DOHH2 (cell line): Measurements from ENCODE around the gene PPP6R1.

Experiments
- CTCF ChIP-seq: fragments of 200-600 bp; sonication (generic); IDR thresholded peaks from one replicate; pipeline ENCODE4 v1.5.1; 2014; ENCODE audit warnings: antibody characterized with exemption, mild to moderate bottlenecking, low read depth, low read length; ENCODE audit not compliant: poor library complexity, severe bottlenecking
- EZH2phosphoT487 ChIP-seq: fragments of 200-600 bp; sonication (generic); IDR thresholded peaks from 2 replicates; pipeline ENCODE4 v1.6.1; 2017; ENCODE audit warnings: borderline replicate concordance, mild to moderate bottlenecking, antibody characterized with exemption, low read length, moderate library complexity, mixed read lengths

GRCh38 chr19:55264531-55264930, 5.7 kb upstream of the PPP6R1 start:
- TF ChIP-seq CTCF (no peak), EZH2phosphoT487 (no peak)
